Immature natural killer cell (primary cell): Measurements from ENCODE around the gene MEIS1. TPM values are rescaled to one million over a fixed set of nuclear protein-coding genes. Genes with fewer than 3 reads are reported as not detected.

Source experiments
- DNase-seq, 3 donors: peaks; one replicate each; pipeline ENCODE4 v3.0.0; 2022; ENCODE audit warnings: mixed read lengths in 1 of 3
- H3K27ac Mint-ChIP-seq, 6 donors: one replicate each; pipeline ENCODE4 v1.8.0; 2020; ENCODE audit warnings: mixed read lengths in 6 of 6, mild to moderate bottlenecking in 5 of 6, inconsistent platforms in 4 of 6, moderate library complexity in 3 of 6
- H3K27me3 Mint-ChIP-seq, 3 donors: one replicate each; pipeline ENCODE4 v1.8.0; 2020 to 2021; ENCODE audit warnings: low read depth in 3 of 3, mild to moderate bottlenecking in 3 of 3, mixed read lengths in 3 of 3, moderate library complexity in 3 of 3, inconsistent platforms in 1 of 3
- H3K36me3 Mint-ChIP-seq, 3 donors: one replicate each; pipeline ENCODE4 v1.8.0; 2020; ENCODE audit warnings: mixed read lengths in 3 of 3, inconsistent platforms in 2 of 3, mild to moderate bottlenecking in 2 of 3
- H3K4me1 Mint-ChIP-seq, 2 donors: one replicate each; pipeline ENCODE4 v1.8.0; 2020; ENCODE audit warnings: inconsistent platforms in 2 of 2, mild to moderate bottlenecking in 2 of 2, mixed read lengths in 2 of 2, moderate library complexity in 1 of 2
- H3K4me3 Mint-ChIP-seq, 5 donors: one replicate each; pipeline ENCODE4 v1.8.0; 2020; ENCODE audit warnings: mild to moderate bottlenecking in 5 of 5, mixed read lengths in 5 of 5, inconsistent platforms in 3 of 5, moderate library complexity in 3 of 5
- H3K9me3 Mint-ChIP-seq, 6 donors: one replicate each; pipeline ENCODE4 v1.8.0; 2020; ENCODE audit warnings: mild to moderate bottlenecking in 6 of 6, mixed read lengths in 6 of 6, inconsistent platforms in 4 of 6, moderate library complexity in 3 of 6
- polyA plus RNA-seq, 3 donors: library from polyadenylated mRNA; unstranded; fragments of 300-500 nt; fragmentation: Illumina TruSeq; gene quantifications; one replicate each; pipeline ENCODE4 v1.2.3, GENCODE V29; 2021

Gene MEIS1
- polyA plus RNA-seq, 3 donors from 2014 or later, result 1.3 to 1.7 TPM; not detected in 1

- no peak overlapping the region for H3K27ac Mint-ChIP-seq
- peak overlapping the region; percentile 84 to 97 (median 92) for H3K4me3 Mint-ChIP-seq
- peaks cover 0 to 6% (median 0%) of the 10 kb centered on the region in 6 donors for H3K9me3 Mint-ChIP-seq
- no peaks in the 10 kb centered on the region for H3K36me3 Mint-ChIP-seq
- H3K4me1 Mint-ChIP-seq, result peaks cover 40 to 69% of the 10 kb centered on the region in 2 donors
- peaks cover 31 to 45% (median 35%) of the 10 kb centered on the region in 3 donors for H3K27me3 Mint-ChIP-seq
- DNase-seq, result no peak
Measured at GRCh38 chr2:66435963-66436362, 1.0 kb downstream of the MEIS1 start.

- no peak for DNase-seq
- Mint-ChIP-seq H3K9me3 (peaks cover 0 to 6% (median 0%) of the 10 kb centered on the region in 6 donors), H3K36me3 (no peaks in the 10 kb centered on the region), H3K27ac (peak overlapping the region in 1 of 6 donors; percentile 75), H3K27me3 (peaks cover 31 to 45% (median 37%) of the 10 kb centered on the region in 3 donors), H3K4me1 (peaks cover 40 to 69% of the 10 kb centered on the region in 2 donors), H3K4me3 (peak overlapping the region; percentile 26 to 96 (median 62))
Measured at GRCh38 chr2:66436581-66437001, 1.7 kb downstream of the MEIS1 start.

- Mint-ChIP-seq H3K4me3 (peak overlapping the region; percentile 62 to 96 (median 78)), H3K27me3 (peaks cover 33 to 44% (median 33%) of the 10 kb centered on the region in 3 donors), H3K9me3 (peaks cover 0 to 6% (median 0%) of the 10 kb centered on the region in 6 donors), H3K4me1 (peaks cover 38 to 69% of the 10 kb centered on the region in 2 donors), H3K36me3 (no peaks in the 10 kb centered on the region), H3K27ac (no peak overlapping the region)
- DNase-seq, result no peak
Measured at GRCh38 chr2:66437109-66437690, 2.3 kb downstream of the MEIS1 start.

GRCh38 chr2:66437691-66438497 is 3.0 kb downstream of the MEIS1 start:
- peaks cover 33 to 62% of the 10 kb centered on the region in 2 donors for H3K4me1 Mint-ChIP-seq
- peaks cover 0 to 6% (median 0%) of the 10 kb centered on the region in 6 donors for H3K9me3 Mint-ChIP-seq
- peaks cover 29 to 42% (median 31%) of the 10 kb centered on the region in 3 donors for H3K27me3 Mint-ChIP-seq
- H3K4me3 Mint-ChIP-seq, result peak overlapping the region; percentile 62 to 96 (median 78)
- peak overlapping the region in 2 of 6 donors; percentile 7 to 59 for H3K27ac Mint-ChIP-seq
- no peaks in the 10 kb centered on the region for H3K36me3 Mint-ChIP-seq
- no peak for DNase-seq

GRCh38 chr2:66438498-66438833 is 3.5 kb downstream of the MEIS1 start:
- peak overlapping the region in 4 of 5 donors; percentile 3 to 92 (median 61) for H3K4me3 Mint-ChIP-seq
- H3K27ac Mint-ChIP-seq, result no peak overlapping the region
- H3K27me3 Mint-ChIP-seq, result peaks cover 25 to 42% (median 29%) of the 10 kb centered on the region in 3 donors

GRCh38 chr2:66438891-66439811 is 4.2 kb downstream of the MEIS1 start:
- DNase-seq, result peak in 1 of 3 donors; percentile 0
- H3K4me1 Mint-ChIP-seq, result peaks cover 24 to 49% of the 10 kb centered on the region in 2 donors
- H3K9me3 Mint-ChIP-seq, result peaks cover 0 to 6% (median 0%) of the 10 kb centered on the region in 6 donors
- H3K4me3 Mint-ChIP-seq, result peak overlapping the region; percentile 53 to 88 (median 78)
- H3K27ac Mint-ChIP-seq, result peak overlapping the region in 2 of 6 donors; percentile 34 to 45
- H3K27me3 Mint-ChIP-seq, result peaks cover 24 to 45% (median 27%) of the 10 kb centered on the region in 3 donors
- peaks cover 0 to 4% (median 3%) of the 10 kb centered on the region in 3 donors for H3K36me3 Mint-ChIP-seq

More at GRCh38 chr2:66438498-66438833, 3.5 kb downstream of the MEIS1 start:
- Mint-ChIP-seq H3K36me3 (no peaks in the 10 kb centered on the region), H3K4me1 (peaks cover 29 to 56% of the 10 kb centered on the region in 2 donors), H3K9me3 (peaks cover 0 to 6% (median 0%) of the 10 kb centered on the region in 6 donors)
- DNase-seq, result no peak

GRCh38 chr2:66439812-66440542 is 5.1 kb downstream of the MEIS1 start:
- no peak for DNase-seq
- peak overlapping the region in 2 of 6 donors; percentile 34 to 45 for H3K27ac Mint-ChIP-seq
- peaks cover 0 to 4% (median 4%) of the 10 kb centered on the region in 3 donors for H3K36me3 Mint-ChIP-seq
- peaks cover 23 to 40% (median 25%) of the 10 kb centered on the region in 3 donors for H3K27me3 Mint-ChIP-seq
- H3K9me3 Mint-ChIP-seq, result peaks cover 0 to 5% (median 0%) of the 10 kb centered on the region in 6 donors
- peaks cover 16 to 41% of the 10 kb centered on the region in 2 donors for H3K4me1 Mint-ChIP-seq
- H3K4me3 Mint-ChIP-seq, result peak overlapping the region; percentile 53 to 88 (median 78)

GRCh38 chr2:66440708-66441497 is 6.0 kb downstream of the MEIS1 start:
- Mint-ChIP-seq H3K27me3 (peaks cover 15 to 31% (median 21%) of the 10 kb centered on the region in 3 donors), H3K9me3 (no peaks in the 10 kb centered on the region), H3K27ac (no peak overlapping the region), H3K36me3 (peaks cover 0 to 4% (median 4%) of the 10 kb centered on the region in 3 donors), H3K4me1 (peaks cover 8 to 32% of the 10 kb centered on the region in 2 donors), H3K4me3 (peak overlapping the region in 2 of 5 donors; percentile 35 to 87)
- no peak for DNase-seq

GRCh38 chr2:66441581-66442320 is 6.8 kb downstream of the MEIS1 start:
- Mint-ChIP-seq H3K4me3 (no peak overlapping the region), H3K36me3 (peaks cover 0 to 4% (median 4%) of the 10 kb centered on the region in 3 donors), H3K27me3 (peaks cover 15 to 31% (median 22%) of the 10 kb centered on the region in 3 donors), H3K9me3 (no peaks in the 10 kb centered on the region), H3K27ac (no peak overlapping the region), H3K4me1 (peaks cover 8 to 24% of the 10 kb centered on the region in 2 donors)
- no peak for DNase-seq

- DNase-seq, result no peak
- Mint-ChIP-seq H3K36me3 (peaks cover 0 to 4% (median 4%) of the 10 kb centered on the region in 3 donors), H3K9me3 (peaks cover 0 to 3% (median 0%) of the 10 kb centered on the region in 6 donors), H3K4me1 (peaks cover 8 to 15% of the 10 kb centered on the region in 2 donors), H3K27ac (no peak overlapping the region), H3K27me3 (peaks cover 18 to 33% (median 25%) of the 10 kb centered on the region in 3 donors), H3K4me3 (no peak overlapping the region)
Measured at GRCh38 chr2:66442516-66443185, 7.7 kb downstream of the MEIS1 start.
